MCF 10A (cell line): Measurements from ENCODE around the gene TNNI3. TPM values are rescaled to one million over a fixed set of nuclear protein-coding genes. Genes with fewer than 3 reads are reported as not detected.
A peak's percentile ranks its signal among the peaks of the same experiment; 100 is the strongest.

Experiments used
- BruUV-seq: library from RNA; stranded (reverse); fragments of 400-500 nt; replicated peaks from 2 replicates; lab custom pipeline; 2021; lab: Mats Ljungman, UMichigan
- CTCF ChIA-PET: fragments of 300-600 bp; sonication (Branson Sonifier 250); formaldehyde crosslinking; extraction: SDS; loops from one replicate; lab custom pipeline; 2021; ENCODE audit warnings: antibody characterized with exemption, inconsistent platforms; lab: Yijun Ruan, JAX
- POLR2A ChIA-PET: fragments of 300-600, 350-650 bp; sonication (Branson Sonifier 250); formaldehyde crosslinking; extraction: SDS; loops from one replicate; lab custom pipeline; 2020; ENCODE audit warnings: antibody characterized with exemption, inconsistent platforms; lab: Yijun Ruan, JAX
- DNase-seq: peaks from one replicate; pipeline ENCODE4 v3.0.0-alpha.2; 2018; ENCODE audit not compliant: unreplicated experiment
- H3K27ac Mint-ChIP-seq: one replicate; pipeline ENCODE4 v1.8.0; 2022; ENCODE audit warnings: mild to moderate bottlenecking, low read depth, mixed read lengths; ENCODE audit not compliant: unreplicated experiment
- H3K27me3 Mint-ChIP-seq: one replicate; pipeline ENCODE4 v1.8.0; 2022; ENCODE audit warnings: mixed read lengths; ENCODE audit not compliant: insufficient read depth, unreplicated experiment
- H3K36me3 Mint-ChIP-seq: one replicate; pipeline ENCODE4 v1.8.0; 2022; ENCODE audit warnings: mild to moderate bottlenecking, moderate library complexity, mixed read lengths; ENCODE audit not compliant: insufficient read depth, unreplicated experiment
- H3K4me1 Mint-ChIP-seq: one replicate; pipeline ENCODE4 v1.8.0; 2022; ENCODE audit warnings: mixed read lengths; ENCODE audit not compliant: insufficient read depth, unreplicated experiment
- H3K4me3 Mint-ChIP-seq: one replicate; pipeline ENCODE4 v1.8.0; 2022; ENCODE audit warnings: mild to moderate bottlenecking, moderate library complexity, mixed read lengths; ENCODE audit not compliant: unreplicated experiment
- H3K9me3 Mint-ChIP-seq: one replicate; pipeline ENCODE4 v1.8.0; 2022; ENCODE audit warnings: mixed read lengths; ENCODE audit not compliant: unreplicated experiment
- CTCF ChIP-seq: fragments of 200-600 bp; IDR thresholded peaks from one replicate; pipeline ENCODE4 v1.8.0; 2022; ENCODE audit warnings: antibody characterized with exemption, mild to moderate bottlenecking; ENCODE audit not compliant: unreplicated experiment
- intact Hi-C: fragments of 100-400 bp; cut with micrococcal nuclease; formaldehyde crosslinking; loops from 2 replicates; pipeline ENCODE4 v1.14.1; 2022
- total RNA-seq: library from RNA; stranded (reverse); gene quantifications from 2 replicates; pipeline ENCODE4 v1.2.3, GENCODE V29; 2022

The TNNI3 gene
- total RNA-seq, 1 experiment from 2014 or later, result 0.89 TPM

- Mint-ChIP-seq H3K4me3 (peak overlapping the region; percentile 87), H3K27me3 (peaks cover 17% of the 10 kb centered on the region), H3K4me1 (peaks cover 25% of the 10 kb centered on the region), H3K27ac (no peak overlapping the region), H3K36me3 (peaks cover 4% of the 10 kb centered on the region), H3K9me3 (no peaks in the 10 kb centered on the region)
- no peak for DNase-seq
- ChIA-PET POLR2A (interaction anchor here (0.7 to 2.3 kb wide), 3 partner anchors 8 to 140 kb away, joined by 3 to 12 read pairs (median 10); partner anchors contain the start of gene PPP6R1), CTCF (no interaction called here)
- no TSS peak for BruUV-seq
- intact Hi-C loops, result no loop called here
- no peak for TF ChIP-seq CTCF
These were observed 38.5 kb downstream of the TNNI3 start for GRCh38 chr19:55119053-55119452.

GRCh38 chr19:55118401-55118991 is 39.0 kb downstream of the TNNI3 start:
- ChIA-PET POLR2A (interaction anchor here (0.7 to 2.3 kb wide), 16 partner anchors 8 to 929 kb away, joined by 3 to 12 read pairs (median 4); partner anchors contain the start of genes FIZ1, KMT5C, MBOAT7 and PPP6R1), CTCF (interaction anchor here (1.2 to 1.6 kb wide), 2 partner anchors 30 to 33 kb away, joined by 4 read pairs; no protein-coding TSS in a partner anchor)
- BruUV-seq, result no TSS peak
- Mint-ChIP-seq H3K27ac (peak overlapping the region; percentile 92), H3K36me3 (peaks cover 4% of the 10 kb centered on the region), H3K27me3 (peaks cover 11% of the 10 kb centered on the region), H3K4me3 (peak overlapping the region; percentile 87), H3K9me3 (no peaks in the 10 kb centered on the region), H3K4me1 (peaks cover 25% of the 10 kb centered on the region)
- DNase-seq, result no peak
- intact Hi-C loops, result no loop called here
- TF ChIP-seq CTCF, result no peak

GRCh38 chr19:55117663-55118391 is 39.7 kb downstream of the TNNI3 start:
- H3K27me3 Mint-ChIP-seq, result peaks cover 4% of the 10 kb centered on the region
- POLR2A ChIA-PET, result interaction anchor here (0.6 to 2.3 kb wide), 25 partner anchors 9 to 929 kb away, joined by 3 to 12 read pairs (median 3); partner anchors contain the start of genes DNAAF3, FIZ1, KMT5C and LENG8
- BruUV-seq, result TSS peak; percentile 89

More at GRCh38 chr19:55117663-55118391, 39.7 kb downstream of the TNNI3 start:
- intact Hi-C loops, result no loop called here
- peak; percentile 99 for DNase-seq
- Mint-ChIP-seq H3K4me1 (peaks cover 25% of the 10 kb centered on the region), H3K36me3 (peaks cover 4% of the 10 kb centered on the region), H3K4me3 (peak overlapping the region; percentile 87), H3K9me3 (no peaks in the 10 kb centered on the region), H3K27ac (peak overlapping the region; percentile 92)
- no peak for TF ChIP-seq CTCF
- CTCF ChIA-PET, result interaction anchor here (0.5 to 1.6 kb wide), 4 partner anchors 30 to 206 kb away, joined by 3 to 4 read pairs (median 4); no protein-coding TSS in a partner anchor
